ENCODE measurements around the gene CRB2. TPM values are rescaled to one million over a fixed set of nuclear protein-coding genes. Genes with fewer than 3 reads are reported as not detected.

Gene CRB2
- total and polyA plus RNA-seq, 2 experiments from 2014 or later: 8.3 to 91.7 TPM

DNA sequence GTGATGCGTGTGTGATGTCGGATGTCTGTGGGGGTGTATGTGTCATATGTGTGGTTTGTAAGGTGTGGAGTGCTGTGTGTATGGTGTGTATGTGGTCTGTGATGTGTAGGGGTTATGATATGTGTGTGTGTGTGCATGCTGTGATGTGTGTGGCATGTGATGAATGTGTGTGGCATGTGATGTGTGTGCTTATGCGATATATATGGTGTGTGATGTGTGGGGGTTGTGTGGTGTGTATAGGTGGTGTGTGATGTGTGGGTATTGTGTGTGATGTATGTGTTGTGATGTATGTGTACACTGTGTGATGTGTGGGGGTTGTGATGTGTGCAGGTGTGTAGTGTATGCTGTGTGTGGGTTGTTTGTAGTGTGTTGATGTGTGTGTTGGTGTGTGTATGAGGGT lies 9.2 kb upstream of the CRB2 start:
- DNase-seq (ENCODE audit: low read depth in 1 of 2, low spot score in 1 of 2): no peak
- TF ChIP-seq, protein P1, sequence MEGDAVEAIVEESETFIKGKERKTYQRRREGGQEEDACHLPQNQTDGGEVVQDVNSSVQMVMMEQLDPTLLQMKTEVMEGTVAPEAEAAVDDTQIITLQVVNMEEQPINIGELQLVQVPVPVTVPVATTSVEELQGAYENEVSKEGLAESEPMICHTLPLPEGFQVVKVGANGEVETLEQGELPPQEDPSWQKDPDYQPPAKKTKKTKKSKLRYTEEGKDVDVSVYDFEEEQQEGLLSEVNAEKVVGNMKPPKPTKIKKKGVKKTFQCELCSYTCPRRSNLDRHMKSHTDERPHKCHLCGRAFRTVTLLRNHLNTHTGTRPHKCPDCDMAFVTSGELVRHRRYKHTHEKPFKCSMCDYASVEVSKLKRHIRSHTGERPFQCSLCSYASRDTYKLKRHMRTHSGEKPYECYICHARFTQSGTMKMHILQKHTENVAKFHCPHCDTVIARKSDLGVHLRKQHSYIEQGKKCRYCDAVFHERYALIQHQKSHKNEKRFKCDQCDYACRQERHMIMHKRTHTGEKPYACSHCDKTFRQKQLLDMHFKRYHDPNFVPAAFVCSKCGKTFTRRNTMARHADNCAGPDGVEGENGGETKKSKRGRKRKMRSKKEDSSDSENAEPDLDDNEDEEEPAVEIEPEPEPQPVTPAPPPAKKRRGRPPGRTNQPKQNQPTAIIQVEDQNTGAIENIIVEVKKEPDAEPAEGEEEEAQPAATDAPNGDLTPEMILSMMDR (IDR thresholded peaks at IDR 0.05; ENCODE audit: low read depth, low read length): no peak
- no peak overlapping the region for H3K27ac ChIP-seq
- no peaks in the 10 kb centered on the region for H3K36me3 ChIP-seq
- no peaks in the 10 kb centered on the region for H3K4me1 ChIP-seq (ENCODE audit: low read depth)
- no peaks in the 10 kb centered on the region for H3K27me3 ChIP-seq
- H3K4me3 ChIP-seq: no peak overlapping the region
- H3K9me3 ChIP-seq (ENCODE audit: low read depth): no peaks in the 10 kb centered on the region

DNA sequence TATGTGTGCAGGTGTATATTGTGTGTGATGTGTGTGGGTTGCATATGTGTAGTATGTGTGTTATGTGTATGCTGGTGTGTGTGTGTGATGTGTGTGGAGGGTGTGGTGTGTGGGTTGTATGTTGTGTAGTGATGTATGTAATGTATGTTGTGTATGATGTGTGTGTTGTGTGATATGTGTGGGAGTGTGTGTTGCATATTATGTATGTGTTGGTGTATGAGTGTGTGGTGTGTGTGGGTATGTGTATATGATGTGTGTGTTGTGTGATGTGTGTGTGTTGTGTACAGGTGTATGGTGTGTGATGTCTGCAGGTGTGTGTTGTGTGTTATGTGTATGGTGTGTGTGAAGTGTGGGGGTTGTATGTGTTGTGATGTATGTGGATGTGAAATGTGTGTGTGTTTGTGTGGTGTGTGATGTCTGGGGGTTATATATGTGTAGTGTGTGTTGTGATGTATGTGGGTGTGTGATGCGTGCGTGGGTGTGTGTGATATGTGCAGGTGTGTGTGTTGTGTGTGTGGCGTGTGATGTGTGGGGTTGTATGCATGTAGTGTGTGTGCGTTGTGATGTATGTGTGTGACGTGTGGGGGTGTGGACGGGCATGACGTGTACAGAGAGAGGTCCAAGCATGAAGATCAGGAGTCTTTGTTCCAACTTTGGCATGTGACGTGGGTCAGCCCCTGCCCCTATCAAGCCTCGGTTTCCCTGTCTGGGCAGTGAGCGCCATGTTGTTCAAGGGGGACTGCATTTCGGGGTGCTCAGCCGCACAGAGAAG lies 8.5 kb upstream of the CRB2 start:
- DNase-seq (ENCODE audit: low read depth in 1 of 2, low spot score in 1 of 2): no peak
- no peak overlapping the region for H3K4me3 ChIP-seq
- H3K36me3 ChIP-seq: no peaks in the 10 kb centered on the region
- H3K27me3 ChIP-seq: no peaks in the 10 kb centered on the region
- no peaks in the 10 kb centered on the region for H3K9me3 ChIP-seq (ENCODE audit: low read depth)
- H3K27ac ChIP-seq: no peak overlapping the region
- no peaks in the 10 kb centered on the region for H3K4me1 ChIP-seq (ENCODE audit: low read depth)
- TF ChIP-seq, protein P1 (IDR thresholded peaks at IDR 0.05; ENCODE audit: low read depth, low read length): no peak

DNA sequence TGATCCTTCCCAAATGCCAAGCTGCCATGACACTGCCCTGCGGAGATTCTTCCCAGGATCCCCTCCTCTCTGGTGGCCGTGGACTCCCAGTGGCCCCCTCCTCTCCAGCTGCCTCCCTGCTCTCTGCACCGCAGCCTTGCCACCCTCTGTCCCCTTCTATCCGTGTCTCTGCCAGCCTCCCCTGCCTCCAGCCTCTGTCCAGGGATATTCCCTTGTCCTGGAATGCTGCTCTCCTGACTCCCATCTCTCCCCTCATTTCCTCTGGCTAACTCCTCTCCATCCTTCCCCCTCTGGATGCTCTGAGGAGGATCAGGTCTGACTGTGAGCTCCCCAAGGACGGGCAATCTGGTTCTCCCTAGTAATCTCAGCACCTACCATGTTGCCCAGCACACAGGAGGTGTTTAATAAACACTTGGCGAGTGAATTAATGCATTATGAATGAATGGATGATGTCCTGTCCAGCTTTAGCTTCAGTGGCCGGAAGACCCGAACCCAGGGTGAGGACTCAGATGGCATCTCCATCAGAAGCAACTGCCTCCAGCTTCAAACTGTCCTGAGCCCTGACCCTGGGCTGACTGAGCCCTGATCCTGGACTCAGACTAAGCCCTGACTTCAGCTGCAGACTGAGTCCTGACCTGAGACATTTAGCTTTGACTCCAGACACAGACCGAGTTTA lies 7.5 kb upstream of the CRB2 start:
- H3K9me3 ChIP-seq (ENCODE audit: low read depth): no peaks in the 10 kb centered on the region
- H3K4me3 ChIP-seq: no peak overlapping the region
- no peaks in the 10 kb centered on the region for H3K36me3 ChIP-seq
- no peaks in the 10 kb centered on the region for H3K27me3 ChIP-seq
- no peaks in the 10 kb centered on the region for H3K4me1 ChIP-seq (ENCODE audit: low read depth)
- DNase-seq (ENCODE audit: low read depth in 1 of 2, low spot score in 1 of 2): no peak
- no peak overlapping the region for H3K27ac ChIP-seq
- TF ChIP-seq, protein P1 (IDR thresholded peaks at IDR 0.05; ENCODE audit: low read depth, low read length): no peak

DNA sequence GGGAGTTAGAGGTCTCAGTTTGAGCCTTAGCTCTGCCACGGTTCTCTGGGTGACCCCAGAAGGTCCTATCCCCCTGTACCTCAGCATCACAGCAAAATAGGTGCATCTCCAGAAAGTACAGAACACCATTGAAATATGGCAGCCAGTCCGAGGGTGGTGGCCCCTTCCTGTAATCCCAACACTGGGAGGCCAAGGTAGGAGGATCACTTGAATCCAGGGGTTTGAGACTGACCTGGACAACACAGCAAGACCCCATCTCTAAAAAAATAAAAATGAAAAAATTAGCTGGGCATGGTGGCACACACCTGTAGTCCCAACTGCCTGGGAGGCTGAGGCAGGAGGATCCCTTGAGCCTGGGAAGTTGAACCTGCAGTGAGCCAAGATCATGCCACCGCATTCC lies 7.0 kb upstream of the CRB2 start:
- Histone ChIP-seq H3K4me3 (no peak overlapping the region), H3K36me3 (no peaks in the 10 kb centered on the region), H3K27me3 (no peaks in the 10 kb centered on the region), H3K9me3 (ENCODE audit: low read depth) (no peaks in the 10 kb centered on the region), H3K27ac (no peak overlapping the region), H3K4me1 (ENCODE audit: low read depth) (no peaks in the 10 kb centered on the region)
- TF ChIP-seq, protein P1 (IDR thresholded peaks at IDR 0.05; ENCODE audit: low read depth, low read length): no peak
- DNase-seq (ENCODE audit: low read depth in 1 of 2, low spot score in 1 of 2): no peak

DNA sequence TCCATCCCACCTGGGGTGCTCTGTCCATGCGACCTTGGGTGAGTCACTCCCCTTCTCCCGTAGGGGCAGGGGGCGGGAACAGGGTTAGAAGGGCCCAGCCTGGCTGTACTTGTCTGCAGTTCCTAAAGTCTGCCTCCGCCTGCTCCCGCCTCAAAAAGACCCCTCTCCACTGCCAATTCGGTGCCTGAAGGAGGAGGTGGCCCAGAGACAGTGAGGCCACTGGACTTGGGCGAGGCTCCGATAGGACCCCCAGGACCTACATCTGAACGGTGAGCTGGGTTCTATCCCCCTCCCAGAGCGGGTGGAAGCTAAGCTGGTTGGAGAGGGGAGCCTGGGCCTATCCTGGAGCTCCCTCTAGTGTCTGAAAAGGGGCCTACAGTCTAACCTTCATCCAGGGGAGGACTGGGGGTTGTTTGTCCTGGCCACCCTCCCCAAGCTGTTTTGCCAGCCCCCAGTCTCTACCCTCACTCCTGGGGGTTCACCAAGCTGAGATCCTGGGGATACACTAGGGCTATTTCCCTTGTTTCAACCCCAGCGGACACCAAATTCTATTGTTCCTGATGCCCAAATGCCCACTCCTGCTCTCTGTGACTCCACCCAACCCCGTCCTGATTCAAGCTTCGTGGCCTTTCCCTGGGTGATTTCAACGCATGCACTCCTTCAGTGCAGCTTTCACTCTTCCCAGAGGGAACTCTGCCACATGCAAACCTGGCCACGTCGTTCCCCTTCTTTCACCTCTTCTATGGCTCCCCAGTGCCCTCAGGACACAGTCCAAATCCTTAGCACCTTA lies 6.1 kb upstream of the CRB2 start:
- H3K27ac ChIP-seq: no peak overlapping the region
- H3K36me3 ChIP-seq: no peaks in the 10 kb centered on the region
- DNase-seq (ENCODE audit: low read depth in 1 of 2, low spot score in 1 of 2): peak; percentile 67 to 78
- TF ChIP-seq, protein P1 (IDR thresholded peaks at IDR 0.05; ENCODE audit: low read depth, low read length): peak; percentile 95
- H3K27me3 ChIP-seq: no peaks in the 10 kb centered on the region
- no peak overlapping the region for H3K4me3 ChIP-seq
- H3K9me3 ChIP-seq (ENCODE audit: low read depth): no peaks in the 10 kb centered on the region
- H3K4me1 ChIP-seq (ENCODE audit: low read depth): no peaks in the 10 kb centered on the region
